Liver (tissue), 9 donors: Measurements from ENCODE around the gene OGDHL. TPM values are rescaled to one million over a fixed set of nuclear protein-coding genes. Genes with fewer than 3 reads are reported as not detected.

Experiments used
- DNase-seq: peaks from one replicate; pipeline ENCODE4 v3.0.0-alpha.2; 2017; ENCODE audit warnings: low spot score
- H3K27ac ChIP-seq, 2 donors: one replicate each; pipeline ENCODE4 v1.7.0; 2013; ENCODE audit warnings: inconsistent platforms in 2 of 2, low read length in 2 of 2, control low read depth in 1 of 2, low read depth in 1 of 2, mild to moderate bottlenecking in 1 of 2
- H3K27me3 ChIP-seq, 4 donors: one replicate each; pipeline versions ENCODE4 v1.6.1 to v1.7.0; 2013; ENCODE audit warnings: low read length in 3 of 4, inconsistent platforms in 1 of 4, mild to moderate bottlenecking in 1 of 4, moderate library complexity in 1 of 4; ENCODE audit not compliant: control insufficient read depth in 4 of 4, insufficient read depth in 4 of 4
- H3K36me3 ChIP-seq, 4 donors: one replicate each; pipeline versions ENCODE4 v1.6.1 to v1.7.0; 2013; ENCODE audit warnings: low read length in 3 of 4, mild to moderate bottlenecking in 3 of 4, low read depth in 1 of 4, moderate library complexity in 1 of 4; ENCODE audit not compliant: control insufficient read depth in 4 of 4, insufficient read depth in 3 of 4
- H3K4me1 ChIP-seq, 4 donors: one replicate each; pipeline versions ENCODE4 v1.6.1 to v1.7.0; 2013; ENCODE audit warnings: low read length in 3 of 4, mild to moderate bottlenecking in 3 of 4, moderate library complexity in 1 of 4; ENCODE audit not compliant: control insufficient read depth in 4 of 4, insufficient read depth in 4 of 4
- H3K4me3 ChIP-seq, 3 donors: one replicate each; pipeline versions ENCODE4 v1.6.1 to v1.7.0; 2013; ENCODE audit warnings: low read length in 3 of 3, control low read depth in 1 of 3, low read depth in 1 of 3, mild to moderate bottlenecking in 1 of 3
- H3K9ac ChIP-seq, 2 donors: one replicate each; pipeline ENCODE4 v1.7.0; 2013; ENCODE audit warnings: low read length in 2 of 2, mild to moderate bottlenecking in 2 of 2, moderate library complexity in 2 of 2, control low read depth in 1 of 2, low read depth in 1 of 2
- H3K9me3 ChIP-seq, 4 donors: one replicate each; pipeline versions ENCODE4 v1.6.1 to v1.7.0; 2013; ENCODE audit warnings: low read length in 3 of 4; ENCODE audit not compliant: control insufficient read depth in 4 of 4
- EGR1 ChIP-seq, 2 donors: IDR thresholded peaks; 2 replicates each; pipeline ENCODE4 v1.6.1; 2016 to 2018; ENCODE audit warnings: antibody characterized with exemption in 2 of 2, low read depth in 2 of 2
- FOXA1 ChIP-seq: IDR thresholded peaks from 2 replicates; pipeline ENCODE4 v1.6.1; 2016; ENCODE audit warnings: antibody characterized with exemption
- FOXA2 ChIP-seq: IDR thresholded peaks from 2 replicates; pipeline ENCODE4 v1.6.1; 2016; ENCODE audit warnings: antibody characterized with exemption
- GABPA ChIP-seq, 2 donors: IDR thresholded peaks in 1 of 2; conservative IDR thresholded peaks in 1 of 2; 2 replicates each; pipeline ENCODE4 v1.6.1; 2016; ENCODE audit warnings: antibody characterized with exemption in 2 of 2, mild to moderate bottlenecking in 1 of 2, moderate library complexity in 1 of 2
- HNF4A ChIP-seq, 2 donors: conservative IDR thresholded peaks; 2 replicates each; pipeline ENCODE4 v1.6.1; 2016; ENCODE audit warnings: antibody characterized with exemption in 2 of 2, mild to moderate bottlenecking in 2 of 2
- HNF4G ChIP-seq: IDR thresholded peaks from 2 replicates; pipeline ENCODE4 v1.6.1; 2016; ENCODE audit warnings: antibody characterized with exemption
- JUND ChIP-seq, 2 donors: IDR thresholded peaks; 2 replicates each; pipeline ENCODE4 v1.6.1; 2016; ENCODE audit warnings: antibody characterized with exemption in 2 of 2
- NR2F2 ChIP-seq: IDR thresholded peaks from 2 replicates; pipeline ENCODE4 v1.6.1; 2016; ENCODE audit warnings: antibody characterized with exemption
- RAD21 ChIP-seq, 2 donors: IDR thresholded peaks; 2 replicates each; pipeline ENCODE4 v1.6.1; 2016; ENCODE audit warnings: antibody characterized with exemption in 2 of 2, mild to moderate bottlenecking in 2 of 2
- RXRA ChIP-seq, 2 donors: IDR thresholded peaks; 2 replicates each; pipeline ENCODE4 v1.6.1; 2017 to 2018; ENCODE audit warnings: antibody characterized with exemption in 2 of 2, mild to moderate bottlenecking in 1 of 2
- SP1 ChIP-seq: IDR thresholded peaks from 2 replicates; pipeline ENCODE4 v1.6.1; 2018; ENCODE audit warnings: antibody characterized with exemption, mild to moderate bottlenecking
- TAF1 ChIP-seq: conservative IDR thresholded peaks from 2 replicates; pipeline ENCODE4 v1.6.1; 2016; ENCODE audit warnings: antibody characterized with exemption, mild to moderate bottlenecking
- YY1 ChIP-seq: IDR thresholded peaks from 2 replicates; pipeline ENCODE4 v1.6.1; 2016; ENCODE audit warnings: antibody characterized with exemption, mild to moderate bottlenecking
- WGBS: extraction: QIAGEN DNeasy Blood & Tissue Kit; methylation state at CpG from one replicate; pipeline ENCODE4 v1.1.7; 2013; 5-methylcytosine and 5-hydroxymethylcytosine counted together
- polyA plus RNA-seq, 2 donors: library from polyadenylated mRNA; stranded (reverse) in 1 of 2; unstranded in 1 of 2; fragments of 200-250 nt in 1 of 2; fragments of >200 nt in 1 of 2; fragmentation: Nextera tagmentation in 1 of 2; extraction: Ambion mirVana in 1 of 2; gene quantifications; one replicate each; pipeline versions ENCODE4 v1.2.1 to v1.2.3, GENCODE V29; 2013 to 2015
- total RNA-seq, 2 donors: library from RNA; depleted of rRNA; stranded (reverse); fragments of >200 nt; gene quantifications; one replicate each; pipeline ENCODE4 v1.2.3, GENCODE V29; 2014
- TF ChIP-seq, protein P1 (sequence below): IDR thresholded peaks from 2 replicates; pipeline ENCODE4 v1.6.1; 2016; ENCODE audit warnings: antibody characterized with exemption
- TF ChIP-seq, protein P2 (sequence below): IDR thresholded peaks from 2 replicates; pipeline ENCODE4 v1.6.1; 2016; ENCODE audit warnings: antibody characterized with exemption
- TF ChIP-seq, protein P3 (sequence below): IDR thresholded peaks from 2 replicates; pipeline ENCODE4 v1.6.1; 2016; ENCODE audit warnings: antibody characterized with exemption, mild to moderate bottlenecking
- TF ChIP-seq, protein P4 (sequence below): fragments of 150-350 bp; IDR thresholded peaks from 2 replicates; pipeline ENCODE4 v1.5.1; 2017; ENCODE audit warnings: improper control_type of control experiment, low read depth, low read length; ENCODE audit not compliant: missing input control
- TF ChIP-seq, protein P5 (sequence below): IDR thresholded peaks from 2 replicates; pipeline ENCODE4 v1.6.1; 2016; ENCODE audit warnings: antibody characterized with exemption
- donor health status: healthy.
- donor health status: healthy.
- donor health status: healthy.
- donor health status: healthy.
- donor health status: healthy.

OGDHL gene
- total and polyA plus RNA-seq, 4 donors: 5.2 to 67.9 (median 49.7) TPM

DNA sequence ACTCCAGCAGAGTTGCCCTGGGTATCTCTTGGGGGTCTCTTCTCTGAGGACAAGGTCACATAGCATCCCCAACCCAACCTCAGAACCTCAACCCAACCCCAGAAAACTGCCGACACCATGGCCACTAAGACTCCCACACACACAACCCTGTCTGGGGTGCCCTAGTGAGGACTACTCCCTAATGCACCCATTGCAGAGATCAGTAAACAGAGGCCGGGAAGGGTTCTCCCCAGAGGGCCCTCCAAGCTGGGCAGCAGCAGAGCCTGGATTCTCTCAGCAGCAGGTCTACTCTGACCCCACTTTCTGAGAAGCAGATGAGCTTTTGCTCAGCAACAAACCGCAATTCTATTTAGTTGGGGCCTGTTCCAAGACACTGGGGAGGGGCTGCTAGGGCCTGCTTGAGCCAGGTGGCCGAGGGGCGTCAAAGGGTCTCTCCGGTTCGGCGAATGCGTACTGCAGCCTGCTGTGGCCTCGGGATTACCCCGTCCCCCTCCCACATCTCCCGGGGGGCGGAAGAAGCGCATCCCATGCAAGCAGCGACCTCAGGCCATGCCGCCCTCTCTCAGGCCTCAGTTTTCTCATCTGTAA lies 828 bp downstream of the OGDHL start:
- Histone ChIP-seq H3K9me3 (peaks cover 0 to under 1% (median 0%) of the 10 kb centered on the region in 4 donors), H3K36me3 (peaks cover 1 to 12% (median 3%) of the 10 kb centered on the region in 4 donors), H3K27ac (peak overlapping the region; percentile 89 to 94), H3K4me3 (peak overlapping the region; percentile 76 to 89 (median 82)), H3K4me1 (peaks cover 13 to 34% (median 25%) of the 10 kb centered on the region in 4 donors), H3K27me3 (no peaks in the 10 kb centered on the region), H3K9ac (peak overlapping the region; percentile 56 to 85)
- DNase-seq: no peak
- 10% methylated on average over 16 of the region's 16 CpGs for WGBS
- TF ChIP-seq RXRA (IDR thresholded peaks at IDR 0.05) (no peak), HNF4A (conservative IDR thresholded peaks at IDR 0.05) (no peak), RAD21 (IDR thresholded peaks at IDR 0.05) (no peak)
- TF ChIP-seq, protein P1, sequence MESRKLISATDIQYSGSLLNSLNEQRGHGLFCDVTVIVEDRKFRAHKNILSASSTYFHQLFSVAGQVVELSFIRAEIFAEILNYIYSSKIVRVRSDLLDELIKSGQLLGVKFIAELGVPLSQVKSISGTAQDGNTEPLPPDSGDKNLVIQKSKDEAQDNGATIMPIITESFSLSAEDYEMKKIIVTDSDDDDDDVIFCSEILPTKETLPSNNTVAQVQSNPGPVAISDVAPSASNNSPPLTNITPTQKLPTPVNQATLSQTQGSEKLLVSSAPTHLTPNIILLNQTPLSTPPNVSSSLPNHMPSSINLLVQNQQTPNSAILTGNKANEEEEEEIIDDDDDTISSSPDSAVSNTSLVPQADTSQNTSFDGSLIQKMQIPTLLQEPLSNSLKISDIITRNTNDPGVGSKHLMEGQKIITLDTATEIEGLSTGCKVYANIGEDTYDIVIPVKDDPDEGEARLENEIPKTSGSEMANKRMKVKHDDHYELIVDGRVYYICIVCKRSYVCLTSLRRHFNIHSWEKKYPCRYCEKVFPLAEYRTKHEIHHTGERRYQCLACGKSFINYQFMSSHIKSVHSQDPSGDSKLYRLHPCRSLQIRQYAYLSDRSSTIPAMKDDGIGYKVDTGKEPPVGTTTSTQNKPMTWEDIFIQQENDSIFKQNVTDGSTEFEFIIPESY: no peak

DNA sequence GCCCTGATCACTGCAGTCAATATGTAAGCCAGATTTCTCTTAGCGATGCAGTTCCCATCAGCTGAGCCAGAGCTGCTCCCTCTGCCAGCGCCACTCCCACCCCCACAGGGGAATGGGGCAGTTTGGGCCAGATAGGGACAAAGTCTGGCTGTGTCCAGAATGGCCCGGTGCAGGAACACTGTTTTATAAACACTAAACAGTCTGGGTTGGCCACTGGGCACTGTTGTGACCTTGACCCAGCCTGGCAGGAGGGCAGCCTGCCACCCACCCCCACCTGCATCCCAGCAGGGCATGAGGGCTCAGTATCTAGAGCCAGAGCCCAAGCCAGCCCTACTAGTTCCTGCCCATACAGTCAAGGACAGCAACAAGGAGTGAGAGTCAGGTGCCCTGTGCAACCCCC lies 1.3 kb downstream of the OGDHL start:
- peak overlapping the region; percentile 89 to 94 for H3K27ac ChIP-seq
- H3K36me3 ChIP-seq: peaks cover 1 to 15% (median 6%) of the 10 kb centered on the region in 4 donors
- peak overlapping the region; percentile 64 to 89 (median 82) for H3K4me3 ChIP-seq
- no peaks in the 10 kb centered on the region for H3K9me3 ChIP-seq
- DNase-seq: no peak
- TF ChIP-seq YY1 (peak; percentile 87), HNF4G (peak; percentile 95), RAD21 (IDR thresholded peaks at IDR 0.05) (peak; percentile 50 to 68), FOXA1 (peak; percentile 64), GABPA (IDR thresholded peaks at IDR 0.05 in 1 of 2, conservative IDR thresholded peaks at IDR 0.05 in 1 of 2) (peak in 1 of 2 donors; percentile 67), NR2F2 (peak; percentile 91), SP1 (peak; percentile 99), HNF4A (conservative IDR thresholded peaks at IDR 0.05) (peak; percentile 95 to 97), TAF1 (peak; percentile 66), JUND (IDR thresholded peaks at IDR 0.05) (peak; percentile 22 to 68), RXRA (IDR thresholded peaks at IDR 0.05) (peak; percentile 97 to 99), FOXA2 (peak; percentile 77), EGR1 (IDR thresholded peaks at IDR 0.05; ENCODE audit: low read depth in 2 of 2) (peak; percentile 70 to 87)
- TF ChIP-seq, protein P2, sequence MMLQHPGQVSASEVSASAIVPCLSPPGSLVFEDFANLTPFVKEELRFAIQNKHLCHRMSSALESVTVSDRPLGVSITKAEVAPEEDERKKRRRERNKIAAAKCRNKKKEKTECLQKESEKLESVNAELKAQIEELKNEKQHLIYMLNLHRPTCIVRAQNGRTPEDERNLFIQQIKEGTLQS: peak; percentile 65
- TF ChIP-seq, protein P1: peak; percentile 91
- TF ChIP-seq, protein P3, sequence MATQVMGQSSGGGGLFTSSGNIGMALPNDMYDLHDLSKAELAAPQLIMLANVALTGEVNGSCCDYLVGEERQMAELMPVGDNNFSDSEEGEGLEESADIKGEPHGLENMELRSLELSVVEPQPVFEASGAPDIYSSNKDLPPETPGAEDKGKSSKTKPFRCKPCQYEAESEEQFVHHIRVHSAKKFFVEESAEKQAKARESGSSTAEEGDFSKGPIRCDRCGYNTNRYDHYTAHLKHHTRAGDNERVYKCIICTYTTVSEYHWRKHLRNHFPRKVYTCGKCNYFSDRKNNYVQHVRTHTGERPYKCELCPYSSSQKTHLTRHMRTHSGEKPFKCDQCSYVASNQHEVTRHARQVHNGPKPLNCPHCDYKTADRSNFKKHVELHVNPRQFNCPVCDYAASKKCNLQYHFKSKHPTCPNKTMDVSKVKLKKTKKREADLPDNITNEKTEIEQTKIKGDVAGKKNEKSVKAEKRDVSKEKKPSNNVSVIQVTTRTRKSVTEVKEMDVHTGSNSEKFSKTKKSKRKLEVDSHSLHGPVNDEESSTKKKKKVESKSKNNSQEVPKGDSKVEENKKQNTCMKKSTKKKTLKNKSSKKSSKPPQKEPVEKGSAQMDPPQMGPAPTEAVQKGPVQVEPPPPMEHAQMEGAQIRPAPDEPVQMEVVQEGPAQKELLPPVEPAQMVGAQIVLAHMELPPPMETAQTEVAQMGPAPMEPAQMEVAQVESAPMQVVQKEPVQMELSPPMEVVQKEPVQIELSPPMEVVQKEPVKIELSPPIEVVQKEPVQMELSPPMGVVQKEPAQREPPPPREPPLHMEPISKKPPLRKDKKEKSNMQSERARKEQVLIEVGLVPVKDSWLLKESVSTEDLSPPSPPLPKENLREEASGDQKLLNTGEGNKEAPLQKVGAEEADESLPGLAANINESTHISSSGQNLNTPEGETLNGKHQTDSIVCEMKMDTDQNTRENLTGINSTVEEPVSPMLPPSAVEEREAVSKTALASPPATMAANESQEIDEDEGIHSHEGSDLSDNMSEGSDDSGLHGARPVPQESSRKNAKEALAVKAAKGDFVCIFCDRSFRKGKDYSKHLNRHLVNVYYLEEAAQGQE: peak; percentile 94
- TF ChIP-seq, protein P4, sequence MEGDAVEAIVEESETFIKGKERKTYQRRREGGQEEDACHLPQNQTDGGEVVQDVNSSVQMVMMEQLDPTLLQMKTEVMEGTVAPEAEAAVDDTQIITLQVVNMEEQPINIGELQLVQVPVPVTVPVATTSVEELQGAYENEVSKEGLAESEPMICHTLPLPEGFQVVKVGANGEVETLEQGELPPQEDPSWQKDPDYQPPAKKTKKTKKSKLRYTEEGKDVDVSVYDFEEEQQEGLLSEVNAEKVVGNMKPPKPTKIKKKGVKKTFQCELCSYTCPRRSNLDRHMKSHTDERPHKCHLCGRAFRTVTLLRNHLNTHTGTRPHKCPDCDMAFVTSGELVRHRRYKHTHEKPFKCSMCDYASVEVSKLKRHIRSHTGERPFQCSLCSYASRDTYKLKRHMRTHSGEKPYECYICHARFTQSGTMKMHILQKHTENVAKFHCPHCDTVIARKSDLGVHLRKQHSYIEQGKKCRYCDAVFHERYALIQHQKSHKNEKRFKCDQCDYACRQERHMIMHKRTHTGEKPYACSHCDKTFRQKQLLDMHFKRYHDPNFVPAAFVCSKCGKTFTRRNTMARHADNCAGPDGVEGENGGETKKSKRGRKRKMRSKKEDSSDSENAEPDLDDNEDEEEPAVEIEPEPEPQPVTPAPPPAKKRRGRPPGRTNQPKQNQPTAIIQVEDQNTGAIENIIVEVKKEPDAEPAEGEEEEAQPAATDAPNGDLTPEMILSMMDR: no peak
- TF ChIP-seq, protein P5, sequence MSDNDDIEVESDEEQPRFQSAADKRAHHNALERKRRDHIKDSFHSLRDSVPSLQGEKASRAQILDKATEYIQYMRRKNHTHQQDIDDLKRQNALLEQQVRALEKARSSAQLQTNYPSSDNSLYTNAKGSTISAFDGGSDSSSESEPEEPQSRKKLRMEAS: peak; percentile 94
- H3K4me1 ChIP-seq: peaks cover 13 to 34% (median 25%) of the 10 kb centered on the region in 4 donors
- H3K9ac ChIP-seq: peak overlapping the region; percentile 56 to 85
- H3K27me3 ChIP-seq: no peaks in the 10 kb centered on the region
- WGBS: 30% methylated on average over 3 of the region's 3 CpGs
